Body of pancreas (tissue), 4 donors: ENCODE data around the gene HLA-F.

ENCODE experiments used
- POLR2A ChIP-seq, 3 donors: fragments of 450-650 bp; IDR thresholded peaks; one replicate each; pipeline ENCODE4 v1.6.1; 2016; ENCODE audit warnings: antibody characterized with exemption in 3 of 3, mild to moderate bottlenecking in 2 of 3
- TF ChIP-seq, protein P1 (sequence below), 7 experiments: fragments of 450-650 bp in 4 of 7; fragments of 200-600 bp in 3 of 7; sonication (generic) in 3 of 7; IDR thresholded peaks; one replicate each; pipeline ENCODE4 v1.5.1; 2016 to 2019; ENCODE audit warnings: antibody characterized with exemption in 7 of 7

DNA sequence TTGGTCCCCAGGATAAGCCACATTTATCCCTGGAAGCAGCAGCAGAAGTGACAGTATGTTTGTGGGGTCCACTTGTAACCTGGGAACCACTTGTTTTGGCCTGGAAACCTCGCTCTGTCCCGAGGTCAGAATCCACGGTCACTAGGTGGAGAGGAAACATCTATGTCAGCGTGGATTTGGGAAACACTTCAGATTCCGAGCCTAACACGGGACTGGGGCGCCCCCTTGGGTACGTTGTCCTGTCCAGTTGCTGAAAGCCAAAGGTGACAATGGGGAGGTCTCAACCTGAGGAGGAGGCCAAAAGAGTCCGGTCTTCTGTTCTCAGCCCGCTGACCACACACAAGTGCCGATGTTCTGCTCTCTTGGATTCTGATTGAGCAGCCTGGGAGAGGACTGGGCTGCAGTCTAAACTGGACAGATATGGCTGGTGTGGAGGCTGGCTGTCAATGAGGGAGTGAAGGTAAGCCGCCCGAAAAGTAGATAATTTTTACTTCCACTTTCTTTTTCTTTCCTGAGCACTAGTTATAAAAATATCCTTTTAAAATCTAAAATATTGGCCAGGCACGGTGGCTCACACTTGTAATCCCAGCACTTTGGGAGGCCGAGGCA lies 37.4 kb upstream of the HLA-F start:
- TF ChIP-seq, protein P1, sequence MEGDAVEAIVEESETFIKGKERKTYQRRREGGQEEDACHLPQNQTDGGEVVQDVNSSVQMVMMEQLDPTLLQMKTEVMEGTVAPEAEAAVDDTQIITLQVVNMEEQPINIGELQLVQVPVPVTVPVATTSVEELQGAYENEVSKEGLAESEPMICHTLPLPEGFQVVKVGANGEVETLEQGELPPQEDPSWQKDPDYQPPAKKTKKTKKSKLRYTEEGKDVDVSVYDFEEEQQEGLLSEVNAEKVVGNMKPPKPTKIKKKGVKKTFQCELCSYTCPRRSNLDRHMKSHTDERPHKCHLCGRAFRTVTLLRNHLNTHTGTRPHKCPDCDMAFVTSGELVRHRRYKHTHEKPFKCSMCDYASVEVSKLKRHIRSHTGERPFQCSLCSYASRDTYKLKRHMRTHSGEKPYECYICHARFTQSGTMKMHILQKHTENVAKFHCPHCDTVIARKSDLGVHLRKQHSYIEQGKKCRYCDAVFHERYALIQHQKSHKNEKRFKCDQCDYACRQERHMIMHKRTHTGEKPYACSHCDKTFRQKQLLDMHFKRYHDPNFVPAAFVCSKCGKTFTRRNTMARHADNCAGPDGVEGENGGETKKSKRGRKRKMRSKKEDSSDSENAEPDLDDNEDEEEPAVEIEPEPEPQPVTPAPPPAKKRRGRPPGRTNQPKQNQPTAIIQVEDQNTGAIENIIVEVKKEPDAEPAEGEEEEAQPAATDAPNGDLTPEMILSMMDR (IDR thresholded peaks at IDR 0.05) = no peak
- TF ChIP-seq POLR2A (IDR thresholded peaks at IDR 0.05) = no peak
